MCF 10A (cell line): ENCODE measurements around the gene TPRG1. TPM values are rescaled to one million over a fixed set of nuclear protein-coding genes. Genes with fewer than 3 reads are reported as not detected.

Experiments used
- BruUV-seq: library from RNA; stranded (reverse); fragments of 400-500 nt; replicated peaks from 2 replicates; lab custom pipeline; 2021; lab: Mats Ljungman, UMichigan
- CTCF ChIA-PET: fragments of 300-600 bp; sonication (Branson Sonifier 250); formaldehyde crosslinking; extraction: SDS; loops from one replicate; lab custom pipeline; 2021; ENCODE audit warnings: antibody characterized with exemption, inconsistent platforms; lab: Yijun Ruan, JAX
- POLR2A ChIA-PET: fragments of 300-600, 350-650 bp; sonication (Branson Sonifier 250); formaldehyde crosslinking; extraction: SDS; loops from one replicate; lab custom pipeline; 2020; ENCODE audit warnings: antibody characterized with exemption, inconsistent platforms; lab: Yijun Ruan, JAX
- DNase-seq: peaks from one replicate; pipeline ENCODE4 v3.0.0-alpha.2; 2018; ENCODE audit not compliant: unreplicated experiment
- H3K27ac Mint-ChIP-seq: one replicate; pipeline ENCODE4 v1.8.0; 2022; ENCODE audit warnings: mild to moderate bottlenecking, low read depth, mixed read lengths; ENCODE audit not compliant: unreplicated experiment
- H3K27me3 Mint-ChIP-seq: one replicate; pipeline ENCODE4 v1.8.0; 2022; ENCODE audit warnings: mixed read lengths; ENCODE audit not compliant: insufficient read depth, unreplicated experiment
- H3K36me3 Mint-ChIP-seq: one replicate; pipeline ENCODE4 v1.8.0; 2022; ENCODE audit warnings: mild to moderate bottlenecking, moderate library complexity, mixed read lengths; ENCODE audit not compliant: insufficient read depth, unreplicated experiment
- H3K4me1 Mint-ChIP-seq: one replicate; pipeline ENCODE4 v1.8.0; 2022; ENCODE audit warnings: mixed read lengths; ENCODE audit not compliant: insufficient read depth, unreplicated experiment
- H3K4me3 Mint-ChIP-seq: one replicate; pipeline ENCODE4 v1.8.0; 2022; ENCODE audit warnings: mild to moderate bottlenecking, moderate library complexity, mixed read lengths; ENCODE audit not compliant: unreplicated experiment
- H3K9me3 Mint-ChIP-seq: one replicate; pipeline ENCODE4 v1.8.0; 2022; ENCODE audit warnings: mixed read lengths; ENCODE audit not compliant: unreplicated experiment
- CTCF ChIP-seq: fragments of 200-600 bp; IDR thresholded peaks from one replicate; pipeline ENCODE4 v1.8.0; 2022; ENCODE audit warnings: antibody characterized with exemption, mild to moderate bottlenecking; ENCODE audit not compliant: unreplicated experiment
- intact Hi-C: fragments of 100-400 bp; cut with micrococcal nuclease; formaldehyde crosslinking; loops from 2 replicates; pipeline ENCODE4 v1.14.1; 2022
- total RNA-seq: library from RNA; stranded (reverse); gene quantifications from 2 replicates; pipeline ENCODE4 v1.2.3, GENCODE V29; 2022

The TPRG1 gene
- total RNA-seq, 1 experiment from 2014 or later = 2.0 TPM

DNA sequence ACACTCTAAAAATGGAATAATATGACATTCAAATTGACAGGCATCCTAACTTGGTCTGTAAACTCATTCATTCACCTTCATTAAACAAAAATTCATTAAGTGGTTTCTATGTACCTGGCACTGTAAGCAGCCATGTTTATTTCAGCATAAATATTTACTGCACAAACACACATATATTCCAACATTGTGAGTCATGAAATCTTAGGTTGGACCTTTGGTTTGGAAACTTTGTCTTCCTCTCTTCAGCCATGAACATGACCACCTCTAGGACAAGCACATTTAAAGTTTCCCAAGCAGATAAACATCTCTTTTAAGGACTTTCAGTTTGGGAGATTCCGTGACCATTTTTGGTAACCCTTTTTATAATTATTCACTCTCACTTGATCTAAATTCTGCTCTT is 131.8 kb downstream of the TPRG1 start:
- intact Hi-C loops = no loop called here
- Mint-ChIP-seq H3K9me3 (no peaks in the 10 kb centered on the region), H3K36me3 (no peaks in the 10 kb centered on the region), H3K27ac (peak overlapping the region; percentile 99), H3K27me3 (no peaks in the 10 kb centered on the region), H3K4me1 (peaks cover 57% of the 10 kb centered on the region), H3K4me3 (peak overlapping the region; percentile 65)
- no peak for DNase-seq
- BruUV-seq = no TSS peak
- ChIA-PET POLR2A (interaction anchor here (0.7 to 17.4 kb wide), 12 partner anchors 12 to 645 kb away, joined by 3 to 495 read pairs (median 16); no protein-coding TSS in a partner anchor), CTCF (interaction anchor here (0.6 to 7.3 kb wide), 3 partner anchors 27 to 442 kb away, joined by 3 to 94 read pairs (median 4); no protein-coding TSS in a partner anchor)
- no peak for TF ChIP-seq CTCF

DNA sequence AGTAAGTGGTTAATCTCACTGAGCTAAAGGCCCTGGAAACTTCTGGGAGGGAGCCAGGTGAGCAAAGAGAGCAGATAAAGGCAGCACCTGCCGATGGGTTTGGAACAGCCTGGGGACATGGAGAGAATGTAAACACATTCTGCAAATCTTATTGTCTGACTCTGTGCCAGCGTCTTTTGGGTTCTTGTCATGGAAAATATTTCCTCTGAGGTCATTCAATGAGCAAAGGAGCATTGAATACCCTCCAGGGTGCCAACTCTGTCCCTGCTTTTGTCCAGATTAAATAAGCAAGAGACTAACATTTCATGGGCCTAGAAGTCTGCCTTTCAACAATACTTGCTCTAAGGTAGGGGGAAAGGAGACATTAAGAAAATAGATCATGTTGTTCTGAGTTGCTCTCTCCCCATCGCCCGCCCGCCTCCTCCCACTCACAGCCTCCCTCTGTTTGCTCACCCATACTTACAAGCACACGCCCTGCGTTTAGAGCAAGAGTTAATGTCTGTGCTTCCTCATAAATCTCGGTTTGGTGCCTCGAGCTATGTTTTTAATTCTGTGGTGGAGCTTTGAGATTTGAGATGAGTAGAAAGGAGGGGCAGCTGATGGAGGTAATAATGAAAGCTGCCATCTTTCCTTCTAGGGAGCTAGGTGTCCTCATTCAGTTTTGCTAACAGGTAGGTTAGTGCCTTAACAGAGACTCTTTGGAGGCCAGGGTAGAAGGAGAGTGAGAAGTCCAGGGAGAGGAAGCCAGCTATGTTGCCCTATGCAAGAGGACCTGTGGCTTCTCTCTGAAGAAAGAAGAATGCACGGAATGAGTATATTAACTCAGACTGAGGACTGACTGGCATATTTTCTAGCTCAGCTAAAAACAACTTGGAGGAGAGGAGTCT is 132.9 kb downstream of the TPRG1 start:
- H3K36me3 Mint-ChIP-seq = no peaks in the 10 kb centered on the region
- H3K4me3 Mint-ChIP-seq = peak overlapping the region; percentile 65
- H3K27me3 Mint-ChIP-seq = no peaks in the 10 kb centered on the region
- H3K27ac Mint-ChIP-seq = peak overlapping the region; percentile 99
- TF ChIP-seq CTCF = no peak
- ChIA-PET CTCF (interaction anchor here (0.7 to 7.3 kb wide), 12 partner anchors 28 to 482 kb away, joined by 3 to 94 read pairs (median 4); no protein-coding TSS in a partner anchor), POLR2A (interaction anchor here (0.6 to 17.4 kb wide), 43 partner anchors 8 to 646 kb away, joined by 3 to 495 read pairs (median 4); no protein-coding TSS in a partner anchor)
- peaks cover 59% of the 10 kb centered on the region for H3K4me1 Mint-ChIP-seq
- TSS peak; percentile 69 for BruUV-seq
- peak; percentile 96 for DNase-seq
- intact Hi-C loops = no loop called here
- no peaks in the 10 kb centered on the region for H3K9me3 Mint-ChIP-seq

GRCh38 chr3:189305412-189305811 is 133.6 kb downstream of the TPRG1 start:
- Mint-ChIP-seq H3K4me1 (peaks cover 64% of the 10 kb centered on the region), H3K9me3 (no peaks in the 10 kb centered on the region), H3K27ac (peak overlapping the region; percentile 99), H3K27me3 (no peaks in the 10 kb centered on the region), H3K4me3 (peak overlapping the region; percentile 65), H3K36me3 (no peaks in the 10 kb centered on the region)
- ChIA-PET CTCF (interaction anchor here (0.7 to 7.3 kb wide), 12 partner anchors 28 to 561 kb away, joined by 3 to 94 read pairs (median 3); no protein-coding TSS in a partner anchor), POLR2A (interaction anchor here (0.6 to 17.4 kb wide), 37 partner anchors 9 to 645 kb away, joined by 3 to 495 read pairs (median 5); no protein-coding TSS in a partner anchor)
- no TSS peak for BruUV-seq
- peak; percentile 35 for DNase-seq
- intact Hi-C loops = no loop called here
- no peak for TF ChIP-seq CTCF

DNA sequence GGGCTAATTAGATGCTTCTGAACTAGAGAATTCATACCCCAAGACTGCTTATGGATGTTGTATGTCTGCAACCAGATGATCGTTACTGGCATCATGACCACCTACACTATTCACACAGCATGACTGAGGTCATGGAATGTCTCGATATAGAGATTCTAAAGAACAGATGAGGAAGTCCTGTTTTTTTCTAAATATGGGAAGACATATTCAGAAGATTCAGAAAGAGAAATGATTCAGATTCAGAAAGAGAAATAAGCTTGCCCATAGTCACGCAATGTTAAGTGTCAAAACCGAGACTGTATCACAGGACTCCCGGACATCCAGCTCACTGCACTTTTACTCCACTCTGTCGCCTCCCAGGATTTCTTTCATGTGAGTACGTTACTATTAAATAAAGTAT is 136.2 kb downstream of the TPRG1 start:
- Mint-ChIP-seq H3K4me3 (no peak overlapping the region), H3K36me3 (no peaks in the 10 kb centered on the region), H3K9me3 (no peaks in the 10 kb centered on the region), H3K27ac (peak overlapping the region; percentile 78), H3K4me1 (peaks cover 62% of the 10 kb centered on the region), H3K27me3 (no peaks in the 10 kb centered on the region)
- no peak for DNase-seq
- BruUV-seq = no TSS peak
- no peak for TF ChIP-seq CTCF
- ChIA-PET POLR2A (interaction anchor here (1.0 to 17.4 kb wide), 24 partner anchors 9 to 641 kb away, joined by 3 to 495 read pairs (median 8); no protein-coding TSS in a partner anchor), CTCF (interaction anchor here (0.5 to 7.3 kb wide), 12 partner anchors 8 to 707 kb away, joined by 3 to 94 read pairs (median 4); no protein-coding TSS in a partner anchor)
- intact Hi-C loops = no loop called here
